SH-SY5Y (cell line): Measurements from ENCODE around the gene LSAMP.

ENCODE experiments used
- GATA2 ChIP-seq: IDR thresholded peaks from 2 replicates; pipeline ENCODE4 v1.6.1; 2011; ENCODE audit warnings: mild to moderate bottlenecking, low read depth, low read length
- GATA3 ChIP-seq: IDR thresholded peaks from 2 replicates; pipeline ENCODE4 v1.6.1; 2011; ENCODE audit warnings: low read depth, mild to moderate bottlenecking, low read length, moderate library complexity

DNA sequence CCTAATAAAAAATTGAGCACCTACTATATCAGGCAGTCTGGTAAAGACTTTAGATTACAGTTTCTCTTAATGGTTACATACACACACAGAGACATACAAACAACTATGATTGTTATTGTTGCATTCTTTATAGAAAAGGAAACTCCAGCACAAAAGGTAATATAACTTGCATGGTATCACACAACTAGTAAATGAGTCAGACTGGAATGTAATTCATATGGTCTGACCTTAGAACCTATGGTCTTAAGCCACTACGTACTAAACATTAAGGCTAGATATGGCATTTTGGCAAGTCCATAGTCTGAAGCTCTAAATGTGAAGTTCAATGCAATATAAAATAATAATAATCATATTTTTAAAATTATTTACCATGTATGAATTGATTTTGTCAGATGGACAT, 380.6 kb downstream of the LSAMP start:
- TF ChIP-seq GATA2 (no peak), GATA3 (no peak)
